GM18499 (cell line): ENCODE measurements around the gene COMMD8.
A peak's percentile ranks its signal among the peaks of the same experiment; 100 is the strongest.
"Not testable (repeated sequence)": the region's sequence is repeated elsewhere in the genome, so short reads cannot be mapped to it uniquely, and the experiment has no call there.

Source experiments
- ATAC-seq: cut with Tn5 transposase; IDR thresholded peaks from one replicate; pipeline ENCODE4 v1.9.1; 2021; ENCODE audit warnings: moderate number of reproducible peaks; ENCODE audit not compliant: insufficient read depth, unreplicated experiment

The COMMD8 gene

GRCh38 chr4:47463235-47463956, at the start of gene COMMD8:
Gene COMMD8 (minus strand): TSS chr4:47463702. CDS start chr4:47463651, 51 bp downstream.
- peak; percentile 84 for ATAC-seq

GRCh38 chr4:47510506-47511143, 47.1 kb upstream of the COMMD8 start:
- ATAC-seq: peak; percentile 97

GRCh38 chr4:47505666-47506065, 42.2 kb upstream of the COMMD8 start:
- ATAC-seq: no peak

GRCh38 chr4:47505147-47505546, 41.6 kb upstream of the COMMD8 start:
- no peak for ATAC-seq

GRCh38 chr4:47500776-47501175, 37.3 kb upstream of the COMMD8 start:
- no peak for ATAC-seq

- ATAC-seq: no peak
Measured at GRCh38 chr4:47499700-47500099, 36.2 kb upstream of the COMMD8 start.

- ATAC-seq: no peak
Measured at GRCh38 chr4:47498899-47499298, 35.4 kb upstream of the COMMD8 start.

GRCh38 chr4:47494124-47494430, 30.6 kb upstream of the COMMD8 start:
- ATAC-seq: no peak

- no peak for ATAC-seq
Measured at GRCh38 chr4:47493238-47494123, 30.0 kb upstream of the COMMD8 start.

- peak; percentile 74 for ATAC-seq
Measured at GRCh38 chr4:47490550-47490949, 27.0 kb upstream of the COMMD8 start.

GRCh38 chr4:47488706-47489105, 25.2 kb upstream of the COMMD8 start:
- no peak for ATAC-seq

- ATAC-seq: not testable (repeated sequence)
Measured at GRCh38 chr4:47486727-47487126, 23.2 kb upstream of the COMMD8 start.

- no peak for ATAC-seq
Measured at GRCh38 chr4:47486231-47486673, 22.8 kb upstream of the COMMD8 start.

GRCh38 chr4:47485768-47486167, 22.3 kb upstream of the COMMD8 start:
- ATAC-seq: no peak

GRCh38 chr4:47485047-47485692, 21.7 kb upstream of the COMMD8 start, which contains the start of gene ATP10D:
Gene ATP10D (plus strand): TSS chr4:47485275. CDS start chr4:47512541, 27,266 bp downstream.
- peak; percentile 80 for ATAC-seq

GRCh38 chr4:47484168-47484567, 20.7 kb upstream of the COMMD8 start:
- no peak for ATAC-seq

GRCh38 chr4:47483745-47484144, 20.2 kb upstream of the COMMD8 start:
- ATAC-seq: no peak

GRCh38 chr4:47482326-47482725, 18.8 kb upstream of the COMMD8 start:
- ATAC-seq: no peak

- no peak for ATAC-seq
Measured at GRCh38 chr4:47478804-47479203, 15.3 kb upstream of the COMMD8 start.

- no peak for ATAC-seq
Measured at GRCh38 chr4:47475411-47475810, 11.9 kb upstream of the COMMD8 start.
